PC-9 (cell line): ENCODE results near the gene CCDC78.

Source experiments
- CTCF ChIP-seq: fragments of 200-600 bp; sonication (generic); conservative IDR thresholded peaks from 2 replicates; pipeline ENCODE4 v1.6.1; 2017; ENCODE audit warnings: mixed run types, antibody characterized with exemption, mild to moderate bottlenecking, moderate library complexity
- EZH2 ChIP-seq: fragments of 200-600 bp; sonication (generic); IDR thresholded peaks from 2 replicates; pipeline ENCODE4 v1.8.0; 2017; ENCODE audit warnings: antibody characterized with exemption, low read depth

DNA sequence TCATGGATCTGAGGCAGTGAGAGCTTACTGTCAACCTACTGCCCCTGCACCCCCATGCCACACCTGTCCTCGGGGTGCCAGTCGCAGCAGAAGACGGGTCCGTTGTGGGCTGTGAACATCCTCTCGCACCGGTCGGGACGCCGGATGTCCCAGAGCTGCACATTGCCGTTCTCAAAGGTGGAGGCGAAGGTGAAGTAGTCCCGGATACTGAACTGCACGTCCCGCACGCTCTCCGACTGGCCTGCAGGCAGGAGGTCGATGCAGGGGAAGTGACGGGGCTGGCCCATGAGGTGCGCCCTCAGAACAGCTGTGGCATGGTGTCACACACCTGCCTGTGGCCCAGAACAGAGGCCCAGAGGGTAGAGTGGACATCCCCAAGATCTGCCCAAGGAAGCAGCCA lies 38.7 kb downstream of the CCDC78 start:
- TF ChIP-seq CTCF (no peak), EZH2 (no peak)
